Airway epithelial cell (primary cell): ENCODE data around the gene AURKA. TPM values are rescaled to one million over a fixed set of nuclear protein-coding genes. Genes with fewer than 3 reads are reported as not detected.

Experiments
- total RNA-seq: library from RNA; depleted of rRNA; stranded (reverse); fragments of >200 nt; gene quantifications from 2 replicates; pipeline ENCODE4 v1.2.3, GENCODE V29; 2015

Gene AURKA
- 33.4 and 39.7 TPM in 2 replicates for total RNA-seq

GRCh38 chr20:56392132-56392880 is at the start of gene AURKA, which contains the start of gene CSTF1:
TSS of gene AURKA (minus strand) at chr20:56392215. CDS start at chr20:56388197, 4,018 bp downstream.
TSS of gene CSTF1 (plus strand) at chr20:56392645. CDS start at chr20:56395553, 2,908 bp downstream.

GRCh38 chr20:56411759-56412472 is 19.9 kb upstream of the AURKA start, which contains the start of gene CASS4:
TSS of gene CASS4 (plus strand) at chr20:56412260. CDS start at chr20:56412459, 199 bp downstream.

DNA sequence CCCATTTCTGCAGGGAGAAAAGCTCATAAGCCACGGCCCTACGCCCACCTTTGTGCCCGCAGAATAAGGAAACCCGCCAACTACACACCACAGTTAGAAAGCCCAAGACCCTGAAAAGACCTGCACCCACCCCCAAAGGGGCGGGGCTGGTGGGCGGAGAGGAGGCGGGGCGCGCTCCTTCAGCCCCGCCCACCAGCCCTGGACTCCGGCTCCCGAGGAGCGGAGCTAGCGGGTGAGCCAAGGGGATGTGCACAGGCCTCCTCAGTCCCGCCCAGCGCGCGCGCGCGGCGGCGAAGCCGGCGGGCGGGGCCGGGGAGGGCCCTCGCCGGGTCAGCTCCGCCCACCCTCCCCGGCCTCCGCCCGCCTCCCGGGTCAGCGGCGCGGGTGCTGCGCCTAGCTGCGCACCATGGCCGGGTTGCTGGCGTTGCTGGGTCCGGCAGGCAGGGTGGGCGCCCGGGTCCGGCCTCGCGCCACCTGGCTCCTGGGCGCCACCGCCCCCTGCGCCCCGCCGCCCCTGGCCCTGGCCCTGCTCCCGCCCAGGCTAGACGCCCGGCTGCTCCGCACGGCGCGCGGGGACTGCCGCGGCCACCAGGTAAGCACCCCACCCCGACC is 33.3 kb downstream of the AURKA start, which contains the start of gene FAM210B:
TSS of gene FAM210B (plus strand) at position 375 of the 612 bp plus-strand sequence. CDS start at position 407, 32 bp downstream.

Other genes with a start within 250 kb of the AURKA start
- not detected in 2 replicates for gene MC3R, start 143.5 kb downstream of the AURKA start, total RNA-seq
- gene FAM210B, start 33.2 kb downstream of the AURKA start, total RNA-seq, result 17.0 and 23.8 TPM in 2 replicates
- gene CSTF1, start 430 bp upstream of the AURKA start, total RNA-seq, result 18.9 and 27.3 TPM in 2 replicates
- 0.21 TPM in 1 of 2 replicates, not detected in the other for gene CASS4, start 20.0 kb upstream of the AURKA start, total RNA-seq
- 47.3 and 51.6 TPM in 2 replicates for gene RTF2, start 76.4 kb upstream of the AURKA start, total RNA-seq
- gene FAM209A, start 132.5 kb upstream of the AURKA start, total RNA-seq, result 0.37 TPM in 1 of 2 replicates, not detected in the other
- 0.49 TPM in 1 of 2 replicates, not detected in the other for gene FAM209B, start 141.0 kb upstream of the AURKA start, total RNA-seq
- gene TFAP2C, start 237.1 kb upstream of the AURKA start, total RNA-seq, result 10.8 and 13.3 TPM in 2 replicates